Measurements from ENCODE around the gene NUAK2. TPM values are rescaled to one million over a fixed set of nuclear protein-coding genes. Genes with fewer than 3 reads are reported as not detected.

The NUAK2 gene
- total and polyA plus RNA-seq, 2 experiments from 2014 or later, result 3.0 to 3.8 TPM

DNA sequence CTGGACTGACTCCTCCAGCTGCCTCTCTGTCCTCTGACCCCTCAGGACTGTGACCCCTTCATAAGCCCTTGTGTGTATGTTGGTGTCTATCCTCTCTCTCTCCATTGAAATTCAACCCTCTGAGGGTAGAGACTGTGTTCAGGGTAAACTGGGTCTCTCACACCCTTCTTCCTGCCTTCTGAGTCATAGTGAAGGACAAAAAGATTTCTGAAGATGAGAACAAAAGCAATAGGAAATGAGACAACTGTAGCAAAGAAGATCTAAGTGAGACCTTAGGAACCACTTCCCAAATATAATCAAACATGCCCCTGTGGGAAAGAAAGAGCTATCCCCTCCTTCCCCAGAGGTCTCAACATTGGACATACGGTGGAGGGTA, 16.9 kb downstream of the NUAK2 start:
- H3K27me3 ChIP-seq (replicated peaks; ENCODE audit: insufficient read depth), result no peaks in the 10 kb centered on the region
- no peak overlapping the region for H3K4me2 ChIP-seq (ENCODE audit: unreplicated experiment)
- H3K36me3 ChIP-seq (ENCODE audit: low read depth), result peaks cover 20% of the 10 kb centered on the region; the same call in 1 of the 2 replicates
- no peak for DNase-seq
- H2AFZ ChIP-seq, result no peak overlapping the region
- in situ Hi-C loops (cut with MboI), result no loop called here
- H3K27ac ChIP-seq, result no peak overlapping the region; the same call in 1 of the 2 replicates
- peaks cover 38% of the 10 kb centered on the region for H3F3A ChIP-seq (ENCODE audit: insufficient read depth)
- WGBS, 2 experiments (ENCODE audit: low coverage in 1 of 2, low lambda C conversion rate in 2 of 2, missing lambda C conversion rate in 2 of 2), result 93 to 95% methylated on average over 1 of the region's 1 CpG
- H3K9ac ChIP-seq, result no peak overlapping the region
- H3K4me3 ChIP-seq, result no peak overlapping the region
- no peaks in the 10 kb centered on the region for H4K20me1 ChIP-seq (ENCODE audit: insufficient read depth)
- H3K9me3 ChIP-seq (ENCODE audit: low read depth), result no peaks in the 10 kb centered on the region
- TF ChIP-seq EZH2 (IDR thresholded peaks at IDR 0.05; ENCODE audit: insufficient read depth, poor library complexity, severe bottlenecking), result no peak
- TF ChIP-seq EZH2phosphoT487 (IDR thresholded peaks at IDR 0.05; ENCODE audit: insufficient read depth, low read depth), result no peak
- no peaks in the 10 kb centered on the region; the same call in 1 of the 2 replicates for H3K79me2 ChIP-seq (ENCODE audit: insufficient read depth)
- no peaks in the 10 kb centered on the region for H3K9me2 ChIP-seq (ENCODE audit: insufficient read depth)
- H3K4me1 ChIP-seq (ENCODE audit: insufficient read depth), result peaks cover 36% of the 10 kb centered on the region

GRCh38 chr1:205304046-205304694, 17.4 kb downstream of the NUAK2 start:
- peaks cover 39% of the 10 kb centered on the region for H3K4me1 ChIP-seq (ENCODE audit: insufficient read depth)
- H3K4me2 ChIP-seq (ENCODE audit: unreplicated experiment), result no peak overlapping the region
- H3K9me2 ChIP-seq (ENCODE audit: insufficient read depth), result no peaks in the 10 kb centered on the region
- H3K27ac ChIP-seq, result no peak overlapping the region; the same call in 1 of the 2 replicates
- in situ Hi-C loops (cut with MboI), result no loop called here
- H3K4me3 ChIP-seq, result no peak overlapping the region
- WGBS, 2 experiments (ENCODE audit: low coverage in 1 of 2, low lambda C conversion rate in 2 of 2, missing lambda C conversion rate in 2 of 2), result 93 to 95% methylated on average over 18 to 19 of the region's 19 CpGs
- no peak for DNase-seq
- peaks cover 38% of the 10 kb centered on the region for H3F3A ChIP-seq (ENCODE audit: insufficient read depth)
- H3K27me3 ChIP-seq (replicated peaks; ENCODE audit: insufficient read depth), result no peaks in the 10 kb centered on the region
- TF ChIP-seq EZH2phosphoT487 (IDR thresholded peaks at IDR 0.05; ENCODE audit: insufficient read depth, low read depth), result no peak
- TF ChIP-seq EZH2 (IDR thresholded peaks at IDR 0.05; ENCODE audit: insufficient read depth, poor library complexity, severe bottlenecking), result no peak
- no peak overlapping the region for H3K9ac ChIP-seq
- peaks cover 20% of the 10 kb centered on the region; the same call in 1 of the 2 replicates for H3K36me3 ChIP-seq (ENCODE audit: low read depth)
- no peaks in the 10 kb centered on the region for H4K20me1 ChIP-seq (ENCODE audit: insufficient read depth)
- no peak overlapping the region for H2AFZ ChIP-seq
- H3K9me3 ChIP-seq (ENCODE audit: low read depth), result no peaks in the 10 kb centered on the region
- H3K79me2 ChIP-seq (ENCODE audit: insufficient read depth), result no peaks in the 10 kb centered on the region

- no peak for DNase-seq
- TF ChIP-seq EZH2phosphoT487 (IDR thresholded peaks at IDR 0.05; ENCODE audit: insufficient read depth, low read depth) (no peak), EZH2 (IDR thresholded peaks at IDR 0.05; ENCODE audit: insufficient read depth, poor library complexity, severe bottlenecking) (no peak)
- Histone ChIP-seq H3K79me2 (ENCODE audit: insufficient read depth) (no peaks in the 10 kb centered on the region), H3K4me1 (ENCODE audit: insufficient read depth) (peaks cover 47% of the 10 kb centered on the region), H3K4me2 (ENCODE audit: unreplicated experiment) (no peak overlapping the region), H3K36me3 (ENCODE audit: low read depth) (peaks cover 17% of the 10 kb centered on the region; the same call in 1 of the 2 replicates), H3K4me3 (no peak overlapping the region), H3K9ac (no peak overlapping the region), H3K27ac (no peak overlapping the region), H2AFZ (no peak overlapping the region), H3K27me3 (replicated peaks; ENCODE audit: insufficient read depth) (no peaks in the 10 kb centered on the region), H3K9me2 (ENCODE audit: insufficient read depth) (no peaks in the 10 kb centered on the region), H4K20me1 (ENCODE audit: insufficient read depth) (no peaks in the 10 kb centered on the region), H3K9me3 (ENCODE audit: low read depth) (no peaks in the 10 kb centered on the region), H3F3A (ENCODE audit: insufficient read depth) (peaks cover 38% of the 10 kb centered on the region)
- in situ Hi-C loops (cut with MboI), result no loop called here
- 85 to 90% methylated on average over 20 of the region's 20 CpGs for WGBS, 2 experiments (ENCODE audit: low coverage in 1 of 2, low lambda C conversion rate in 2 of 2, missing lambda C conversion rate in 2 of 2)
Observed at GRCh38 chr1:205303247-205303888, 18.2 kb downstream of the NUAK2 start.

DNA sequence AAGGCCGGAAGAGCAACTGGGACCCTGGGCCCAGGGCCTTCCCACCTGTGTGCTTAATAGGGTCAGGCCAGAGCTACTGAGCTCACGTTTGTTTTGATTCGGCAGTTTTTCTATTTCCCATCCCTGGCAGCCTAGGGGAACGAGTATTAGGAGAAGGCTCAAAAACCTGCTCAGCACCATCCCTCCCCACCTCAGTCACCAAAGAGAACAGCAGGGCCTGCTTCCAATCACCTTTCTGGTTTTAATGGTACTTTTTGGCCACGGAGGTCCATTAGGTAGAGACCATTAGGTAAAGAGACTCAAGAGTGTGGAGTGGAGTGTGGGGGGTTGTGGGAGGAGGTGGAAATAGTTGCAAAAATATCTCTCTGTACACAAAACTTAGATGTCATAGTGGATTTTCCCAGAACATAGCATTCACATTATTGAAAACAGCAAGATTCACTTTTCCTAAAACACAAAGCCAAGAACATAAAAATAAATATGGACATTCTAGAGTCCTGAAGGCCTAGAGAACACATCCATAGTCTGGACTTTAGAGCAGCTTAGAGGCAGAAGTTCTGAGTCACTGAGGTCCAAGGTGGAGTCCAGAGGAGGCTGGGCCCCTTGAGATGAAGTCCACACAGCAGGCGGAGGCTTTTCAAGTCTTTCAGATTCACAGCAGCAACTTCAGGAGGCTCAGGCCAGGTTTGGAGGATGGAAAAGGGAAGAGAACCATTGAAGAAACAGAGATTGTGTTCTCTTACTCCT, 19.5 kb downstream of the NUAK2 start:
- WGBS, 2 experiments (ENCODE audit: low coverage in 1 of 2, low lambda C conversion rate in 2 of 2, missing lambda C conversion rate in 2 of 2), result 77 to 82% methylated on average over 5 to 6 of the region's 6 CpGs
- Histone ChIP-seq H3K4me2 (ENCODE audit: unreplicated experiment) (peak overlapping the region; percentile 84), H3K9me2 (ENCODE audit: insufficient read depth) (no peaks in the 10 kb centered on the region), H3F3A (ENCODE audit: insufficient read depth) (peaks cover 52% of the 10 kb centered on the region), H3K79me2 (ENCODE audit: insufficient read depth) (no peaks in the 10 kb centered on the region), H3K36me3 (ENCODE audit: low read depth) (peaks cover 4% of the 10 kb centered on the region; the same call in 1 of the 2 replicates), H3K4me1 (ENCODE audit: insufficient read depth) (peaks cover 61% of the 10 kb centered on the region), H3K27ac (peak overlapping the region; percentile 95), H4K20me1 (ENCODE audit: insufficient read depth) (no peaks in the 10 kb centered on the region), H3K4me3 (no peak overlapping the region), H3K9me3 (ENCODE audit: low read depth) (no peaks in the 10 kb centered on the region), H3K9ac (peak overlapping the region; percentile 72), H3K27me3 (replicated peaks; ENCODE audit: insufficient read depth) (no peaks in the 10 kb centered on the region), H2AFZ (no peak overlapping the region)
- peak; percentile 53 for DNase-seq
- in situ Hi-C loops (cut with MboI), result no loop called here
- TF ChIP-seq EZH2 (IDR thresholded peaks at IDR 0.05; ENCODE audit: insufficient read depth, poor library complexity, severe bottlenecking) (no peak), EZH2phosphoT487 (IDR thresholded peaks at IDR 0.05; ENCODE audit: insufficient read depth, low read depth) (no peak)

Measured in GM23248 (cell line).